ENCODE results near the gene SLC6A14. TPM values are rescaled to one million over a fixed set of nuclear protein-coding genes. Genes with fewer than 3 reads are reported as not detected.

SLC6A14 gene
- total RNA-seq, 2 experiments from 2014 or later = not detected

- Mint-ChIP-seq H3K4me3 (no peak overlapping the region), H3K27me3 (no peaks in the 10 kb centered on the region), H3K36me3 (no peaks in the 10 kb centered on the region), H3K4me1 (no peaks in the 10 kb centered on the region), H3K9me3 (ENCODE audit: low read depth) (peaks cover 2% of the 10 kb centered on the region), H3K27ac (no peak overlapping the region)
- ATAC-seq (no peak), DNase-seq (no peak)
- CTCF ChIA-PET = no interaction called here
Observed at GRCh38 chrX:116499780-116500179, 63.4 kb downstream of the SLC6A14 start.

Other genes with a start within 250 kb of the SLC6A14 start
- gene CT83, start 26.4 kb downstream of the SLC6A14 start, total RNA-seq = not detected